GOT3 (cell line): ENCODE measurements around the gene ZNF646.
A peak's percentile ranks its signal among the peaks of the same experiment; 100 is the strongest.

ENCODE experiments used
- DNase-seq: peaks from one replicate; lab custom pipeline; 2025; ENCODE audit warnings: mixed read lengths; lab: John Stamatoyannopoulos, UW

The ZNF646 gene

GRCh38 chr16:31063843-31064611, 10.2 kb upstream of the ZNF646 start:
- DNase-seq: no peak

- DNase-seq: no peak
These were observed 9.2 kb upstream of the ZNF646 start for GRCh38 chr16:31064882-31065461.

GRCh38 chr16:31067342-31067741, 6.9 kb upstream of the ZNF646 start:
- no peak for DNase-seq

GRCh38 chr16:31071861-31072260, 2.4 kb upstream of the ZNF646 start:
- DNase-seq: no peak

- no peak for DNase-seq
These were observed 1.6 kb upstream of the ZNF646 start for GRCh38 chr16:31072540-31073141.

- peak; percentile 76 for DNase-seq
These were observed 866 bp upstream of the ZNF646 start for GRCh38 chr16:31073142-31073969.

- DNase-seq: no peak
These were observed 577 bp downstream of the ZNF646 start for GRCh38 chr16:31074814-31075183.

GRCh38 chr16:31076319-31076718, 2.1 kb downstream of the ZNF646 start:
- no peak for DNase-seq

- DNase-seq: no peak
These were observed 2.8 kb downstream of the ZNF646 start for GRCh38 chr16:31077024-31077423.

- DNase-seq: no peak
These were observed 3.6 kb downstream of the ZNF646 start for GRCh38 chr16:31077592-31078396.

GRCh38 chr16:31078597-31079341, 4.5 kb downstream of the ZNF646 start:
- no peak for DNase-seq

GRCh38 chr16:31079342-31079944, 5.2 kb downstream of the ZNF646 start:
- DNase-seq: no peak

GRCh38 chr16:31080035-31080629, 5.9 kb downstream of the ZNF646 start:
- DNase-seq: no peak

- no peak for DNase-seq
These were observed 6.7 kb downstream of the ZNF646 start for GRCh38 chr16:31080756-31081419.

GRCh38 chr16:31081428-31082351, 7.5 kb downstream of the ZNF646 start:
- no peak for DNase-seq

- no peak for DNase-seq
These were observed 8.3 kb downstream of the ZNF646 start for GRCh38 chr16:31082368-31083045.

GRCh38 chr16:31083081-31083480, 8.9 kb downstream of the ZNF646 start:
- no peak for DNase-seq

- DNase-seq: no peak
These were observed 9.3 kb downstream of the ZNF646 start for GRCh38 chr16:31083556-31083955.
